ENCODE results near the gene MTUS2. TPM values are rescaled to one million over a fixed set of nuclear protein-coding genes. Genes with fewer than 3 reads are reported as not detected.

MTUS2 gene
- total and polyA plus RNA-seq, 2 donors (not counting 1 experiment from before 2014, with no cell fraction given), result 0.06 TPM; not detected in 1

- H3K4me3 ChIP-seq (replicated peaks in 1 of 4; ENCODE audit: control extremely low read depth in 1 of 4, insufficient read depth in 1 of 4, low read depth in 3 of 4, low read length in 4 of 4), result no peak overlapping the region
- H3K27ac ChIP-seq (ENCODE audit: insufficient read depth, low read length), result no peak overlapping the region
- H3K4me2 ChIP-seq (ENCODE audit: extremely low read depth, insufficient read depth, low read length), result no peak overlapping the region
- H3K79me2 ChIP-seq (ENCODE audit: control insufficient read depth, insufficient read depth, low read length), result no peaks in the 10 kb centered on the region
- H3K36me3 ChIP-seq (ENCODE audit: control insufficient read depth, insufficient read depth, low read length), result no peaks in the 10 kb centered on the region
- no peaks in the 10 kb centered on the region for H3K4me1 ChIP-seq (ENCODE audit: control insufficient read depth, extremely low read depth, insufficient read depth, low read length)
- H4K20me1 ChIP-seq (ENCODE audit: control insufficient read depth, extremely low read depth, insufficient read depth, low read length), result no peaks in the 10 kb centered on the region
- TF ChIP-seq EZH2 (IDR thresholded peaks at IDR 0.05; ENCODE audit: low read length, missing control alignments) (no peak), CTCF (conservative IDR thresholded peaks at IDR 0.05 in 1 of 2, IDR thresholded peaks at IDR 0.05 in 1 of 2; ENCODE audit: low read depth in 1 of 2, low read length in 2 of 2) (no peak)
- DNase-seq (ENCODE audit: low read depth in 2 of 2), result no peak
- H3K27me3 ChIP-seq (ENCODE audit: control insufficient read depth, insufficient read depth, low read length), result no peaks in the 10 kb centered on the region
- no peaks in the 10 kb centered on the region for H3K9me3 ChIP-seq (ENCODE audit: control insufficient read depth, insufficient read depth, low read depth, low read length)
- no peak overlapping the region for H2AFZ ChIP-seq (ENCODE audit: low read length)
- no peak overlapping the region for H3K9ac ChIP-seq (ENCODE audit: insufficient read depth, low read length)
Measured at GRCh38 chr13:28976195-28976594, 156.1 kb downstream of the MTUS2 start.

GRCh38 chr13:28976636-28977035 is 156.5 kb downstream of the MTUS2 start:
- no peak for TF ChIP-seq CTCF (conservative IDR thresholded peaks at IDR 0.05 in 1 of 2, IDR thresholded peaks at IDR 0.05 in 1 of 2; ENCODE audit: low read depth in 1 of 2, low read length in 2 of 2)
- TF ChIP-seq EZH2 (IDR thresholded peaks at IDR 0.05; ENCODE audit: low read length, missing control alignments), result no peak
- no peaks in the 10 kb centered on the region for H3K9me3 ChIP-seq (ENCODE audit: control insufficient read depth, insufficient read depth, low read depth, low read length)
- DNase-seq (ENCODE audit: low read depth in 2 of 2), result no peak
- no peaks in the 10 kb centered on the region for H3K79me2 ChIP-seq (ENCODE audit: control insufficient read depth, insufficient read depth, low read length)
- no peak overlapping the region for H3K27ac ChIP-seq (ENCODE audit: insufficient read depth, low read length)
- H2AFZ ChIP-seq (ENCODE audit: low read length), result no peak overlapping the region
- no peaks in the 10 kb centered on the region for H4K20me1 ChIP-seq (ENCODE audit: control insufficient read depth, extremely low read depth, insufficient read depth, low read length)
- H3K36me3 ChIP-seq (ENCODE audit: control insufficient read depth, insufficient read depth, low read length), result no peaks in the 10 kb centered on the region
- no peaks in the 10 kb centered on the region for H3K27me3 ChIP-seq (ENCODE audit: control insufficient read depth, insufficient read depth, low read length)
- H3K4me2 ChIP-seq (ENCODE audit: extremely low read depth, insufficient read depth, low read length), result no peak overlapping the region
- H3K9ac ChIP-seq (ENCODE audit: insufficient read depth, low read length), result no peak overlapping the region
- no peaks in the 10 kb centered on the region for H3K4me1 ChIP-seq (ENCODE audit: control insufficient read depth, extremely low read depth, insufficient read depth, low read length)
- no peak overlapping the region for H3K4me3 ChIP-seq (replicated peaks in 1 of 4; ENCODE audit: control extremely low read depth in 1 of 4, insufficient read depth in 1 of 4, low read depth in 3 of 4, low read length in 4 of 4)

- Histone ChIP-seq H3K4me3 (replicated peaks in 1 of 4; ENCODE audit: control extremely low read depth in 1 of 4, insufficient read depth in 1 of 4, low read depth in 3 of 4, low read length in 4 of 4) (no peak overlapping the region), H2AFZ (ENCODE audit: low read length) (no peak overlapping the region), H3K4me1 (ENCODE audit: control insufficient read depth, extremely low read depth, insufficient read depth, low read length) (no peaks in the 10 kb centered on the region), H3K9ac (ENCODE audit: insufficient read depth, low read length) (no peak overlapping the region), H3K36me3 (ENCODE audit: control insufficient read depth, insufficient read depth, low read length) (no peaks in the 10 kb centered on the region), H3K27me3 (ENCODE audit: control insufficient read depth, insufficient read depth, low read length) (no peaks in the 10 kb centered on the region), H3K4me2 (ENCODE audit: extremely low read depth, insufficient read depth, low read length) (no peak overlapping the region), H3K9me3 (ENCODE audit: control insufficient read depth, insufficient read depth, low read depth, low read length) (no peaks in the 10 kb centered on the region), H3K79me2 (ENCODE audit: control insufficient read depth, insufficient read depth, low read length) (no peaks in the 10 kb centered on the region), H4K20me1 (ENCODE audit: control insufficient read depth, extremely low read depth, insufficient read depth, low read length) (no peaks in the 10 kb centered on the region), H3K27ac (ENCODE audit: insufficient read depth, low read length) (no peak overlapping the region)
- TF ChIP-seq EZH2 (IDR thresholded peaks at IDR 0.05; ENCODE audit: low read length, missing control alignments) (no peak), CTCF (conservative IDR thresholded peaks at IDR 0.05 in 1 of 2, IDR thresholded peaks at IDR 0.05 in 1 of 2; ENCODE audit: low read depth in 1 of 2, low read length in 2 of 2) (no peak)
- no peak for DNase-seq (ENCODE audit: low read depth in 2 of 2)
Measured at GRCh38 chr13:28978574-28978973, 158.4 kb downstream of the MTUS2 start.
